Globus pallidus (tissue), 1 donor: Measurements from ENCODE around the gene LYPD6.

Experiments used
- DNase-seq: peaks from one replicate; pipeline ENCODE4 v3.0.0-alpha.2; 2015; ENCODE audit warnings: low spot score

LYPD6 gene

GRCh38 chr2:149409506-149409905, 79.1 kb downstream of the LYPD6 start:
- DNase-seq, result no peak

DNA sequence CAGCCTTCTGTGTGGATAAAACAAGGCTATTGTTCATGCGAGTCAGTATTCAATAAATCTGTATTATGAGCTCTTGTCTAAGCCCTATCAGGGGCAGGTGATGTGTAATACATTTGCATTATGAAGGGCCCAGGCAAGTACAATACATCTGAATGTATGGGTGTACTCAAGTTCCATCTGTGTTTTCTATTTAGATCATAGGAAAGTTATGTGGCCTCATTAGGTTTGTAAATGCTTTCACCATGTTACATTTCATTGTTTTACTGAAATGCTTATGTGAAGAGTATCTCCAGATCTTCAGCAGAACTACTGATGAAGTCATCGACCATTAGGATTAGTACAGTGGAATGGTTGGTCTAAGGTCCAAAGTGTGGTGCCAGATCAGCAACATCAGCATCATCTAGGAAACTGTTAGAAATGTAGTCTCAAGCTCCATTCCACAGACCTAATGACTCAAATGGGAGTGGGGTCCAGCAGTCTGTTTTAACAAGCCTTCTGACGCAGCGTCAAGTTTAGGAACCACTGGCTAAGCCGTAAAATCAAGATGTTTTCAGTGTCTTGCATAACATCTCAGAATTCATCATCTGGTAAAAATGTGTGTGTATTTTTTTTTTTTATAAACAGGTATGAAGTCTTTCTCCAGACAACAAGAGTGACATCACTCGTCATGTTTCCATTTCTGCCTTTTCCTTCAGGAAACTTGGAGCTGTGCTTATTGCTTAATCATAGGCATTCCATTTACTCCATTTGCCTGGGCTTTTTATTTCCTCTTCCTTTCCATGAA, 80.5 kb downstream of the LYPD6 start:
- DNase-seq, result no peak

GRCh38 chr2:149413487-149413886, 83.1 kb downstream of the LYPD6 start:
- DNase-seq, result no peak

DNA sequence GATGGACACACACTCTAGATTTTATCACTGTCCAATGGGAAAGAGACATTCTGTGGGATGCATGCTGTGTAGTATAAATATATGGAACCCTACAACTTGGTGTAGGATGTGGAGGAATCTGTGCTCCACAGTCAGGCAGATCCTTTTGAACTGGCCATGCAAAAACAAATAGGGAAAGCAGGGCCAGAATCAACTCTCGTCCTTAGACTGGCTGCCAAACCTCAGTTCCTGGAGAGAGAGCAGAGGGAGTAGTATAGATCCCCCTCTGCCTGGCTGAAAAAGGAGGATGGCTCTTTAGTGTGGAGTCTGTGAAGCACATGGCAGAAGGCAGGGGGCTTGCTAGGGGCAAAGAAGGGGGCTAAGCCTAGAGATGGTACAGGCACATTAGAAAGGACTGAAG, 84.7 kb downstream of the LYPD6 start:
- DNase-seq, result no peak

- no peak for DNase-seq
Measured at GRCh38 chr2:149418065-149418464, 87.7 kb downstream of the LYPD6 start.

GRCh38 chr2:149420053-149420963, 89.9 kb downstream of the LYPD6 start:
- no peak for DNase-seq

DNA sequence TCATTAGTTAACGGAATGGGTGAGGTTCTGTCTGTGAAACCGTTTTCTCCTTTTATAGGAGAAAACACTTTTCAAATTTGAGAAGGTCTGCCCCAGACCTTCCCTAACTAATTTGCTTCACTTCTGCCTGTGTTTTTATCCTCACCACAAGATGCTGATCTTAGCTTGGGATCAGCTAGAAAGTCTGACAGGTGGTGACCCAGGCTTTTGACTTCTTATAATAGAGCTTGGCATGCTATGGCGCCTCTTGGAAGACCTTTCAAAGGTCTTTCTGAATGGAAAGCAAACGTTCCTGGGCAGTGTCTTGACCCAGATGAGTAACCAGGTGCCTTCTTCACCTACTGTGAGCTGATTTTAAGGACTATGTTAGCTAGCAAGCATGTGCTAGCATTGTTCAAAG, 91.4 kb downstream of the LYPD6 start:
- no peak for DNase-seq

- no peak for DNase-seq
Measured at GRCh38 chr2:149422337-149422990, 92.1 kb downstream of the LYPD6 start.

- DNase-seq, result no peak
Measured at GRCh38 chr2:149422991-149423338, 92.6 kb downstream of the LYPD6 start.

DNA sequence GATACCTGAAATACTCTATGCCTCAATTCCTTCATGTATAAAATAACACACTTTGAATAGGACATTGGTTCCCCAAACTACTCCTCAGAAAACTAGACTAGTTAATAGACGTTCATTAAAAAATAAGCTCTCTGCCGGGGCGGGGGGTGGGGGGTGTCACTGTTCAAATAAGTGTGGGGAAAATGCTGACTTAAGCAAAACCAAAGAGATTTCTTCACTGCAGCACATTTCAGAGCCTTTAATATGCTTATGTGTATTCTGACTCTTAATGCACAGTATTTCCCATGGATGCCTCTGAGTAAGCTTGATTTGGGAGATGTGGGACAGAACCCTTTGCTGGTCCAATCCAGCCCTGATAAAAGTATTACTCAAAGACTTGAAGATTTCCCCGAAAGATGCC, 93.2 kb downstream of the LYPD6 start:
- DNase-seq, result no peak

GRCh38 chr2:149427387-149427786, 97.0 kb downstream of the LYPD6 start:
- no peak for DNase-seq

- no peak for DNase-seq
Measured at GRCh38 chr2:149428783-149429182, 98.4 kb downstream of the LYPD6 start.

- DNase-seq, result no peak
Measured at GRCh38 chr2:149430743-149431736, 100.7 kb downstream of the LYPD6 start.

DNA sequence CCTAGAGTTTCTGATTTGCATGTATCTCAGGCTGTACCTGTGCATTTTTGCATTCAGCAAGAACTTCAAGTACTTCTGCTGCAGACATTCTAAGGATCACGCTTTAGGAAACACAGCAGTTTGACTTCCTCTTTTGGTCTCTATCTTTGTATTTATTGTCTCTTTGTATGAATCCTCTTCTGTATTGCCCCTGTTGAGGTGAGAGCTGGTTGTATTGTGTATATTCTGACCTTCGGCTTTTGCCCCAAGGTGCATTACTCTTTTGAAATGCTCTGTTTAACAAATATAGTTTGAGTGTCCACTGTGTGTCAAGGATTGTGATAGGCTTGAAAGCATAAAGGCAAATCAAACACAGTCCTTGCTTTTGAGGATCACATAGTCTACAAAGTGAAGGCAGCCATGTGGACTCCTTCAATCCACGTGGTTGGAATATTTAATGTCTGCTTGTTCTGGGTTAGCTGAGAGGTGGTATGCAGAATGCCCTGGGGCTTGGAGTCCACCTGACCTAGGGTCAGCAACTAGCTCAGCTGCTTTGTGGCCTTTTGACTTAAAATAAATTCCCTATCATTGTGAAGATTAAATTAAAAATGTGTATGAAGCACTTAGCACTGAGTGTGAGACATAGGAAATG, 108.1 kb downstream of the LYPD6 start:
- no peak for DNase-seq

- DNase-seq, result no peak
Measured at GRCh38 chr2:149441255-149441654, 110.9 kb downstream of the LYPD6 start.

GRCh38 chr2:149442346-149442745, 112.0 kb downstream of the LYPD6 start:
- DNase-seq, result no peak

GRCh38 chr2:149443150-149443549, 112.8 kb downstream of the LYPD6 start:
- no peak for DNase-seq

DNA sequence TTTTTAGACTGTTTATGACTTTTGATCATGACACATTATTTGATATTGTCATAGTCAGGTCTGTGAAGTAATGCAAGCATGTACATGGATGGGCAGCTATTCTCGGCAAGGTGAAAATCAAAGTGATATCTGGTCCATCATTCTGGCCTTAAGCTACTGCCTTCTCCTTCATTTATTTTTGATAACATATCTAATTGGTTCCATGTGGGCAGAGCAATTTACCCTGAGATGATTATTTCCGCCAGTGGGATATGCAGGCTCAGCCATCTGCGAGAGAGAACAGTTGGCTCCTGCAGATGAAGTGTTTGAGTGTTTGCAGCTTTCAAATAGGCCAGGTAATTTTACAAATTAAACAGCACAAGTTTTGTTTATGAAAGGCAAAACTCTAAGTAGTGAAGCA, 116.4 kb downstream of the LYPD6 start:
- DNase-seq, result no peak

- no peak for DNase-seq
Measured at GRCh38 chr2:149448315-149448714, 117.9 kb downstream of the LYPD6 start.

- no peak for DNase-seq
Measured at GRCh38 chr2:149449017-149449416, 118.6 kb downstream of the LYPD6 start.
